ENCODE data around the gene GPSM1. TPM values are rescaled to one million over a fixed set of nuclear protein-coding genes. Genes with fewer than 3 reads are reported as not detected.

The GPSM1 gene
- total RNA-seq, 1 donor from 2014 or later: 69.0 TPM

DNA sequence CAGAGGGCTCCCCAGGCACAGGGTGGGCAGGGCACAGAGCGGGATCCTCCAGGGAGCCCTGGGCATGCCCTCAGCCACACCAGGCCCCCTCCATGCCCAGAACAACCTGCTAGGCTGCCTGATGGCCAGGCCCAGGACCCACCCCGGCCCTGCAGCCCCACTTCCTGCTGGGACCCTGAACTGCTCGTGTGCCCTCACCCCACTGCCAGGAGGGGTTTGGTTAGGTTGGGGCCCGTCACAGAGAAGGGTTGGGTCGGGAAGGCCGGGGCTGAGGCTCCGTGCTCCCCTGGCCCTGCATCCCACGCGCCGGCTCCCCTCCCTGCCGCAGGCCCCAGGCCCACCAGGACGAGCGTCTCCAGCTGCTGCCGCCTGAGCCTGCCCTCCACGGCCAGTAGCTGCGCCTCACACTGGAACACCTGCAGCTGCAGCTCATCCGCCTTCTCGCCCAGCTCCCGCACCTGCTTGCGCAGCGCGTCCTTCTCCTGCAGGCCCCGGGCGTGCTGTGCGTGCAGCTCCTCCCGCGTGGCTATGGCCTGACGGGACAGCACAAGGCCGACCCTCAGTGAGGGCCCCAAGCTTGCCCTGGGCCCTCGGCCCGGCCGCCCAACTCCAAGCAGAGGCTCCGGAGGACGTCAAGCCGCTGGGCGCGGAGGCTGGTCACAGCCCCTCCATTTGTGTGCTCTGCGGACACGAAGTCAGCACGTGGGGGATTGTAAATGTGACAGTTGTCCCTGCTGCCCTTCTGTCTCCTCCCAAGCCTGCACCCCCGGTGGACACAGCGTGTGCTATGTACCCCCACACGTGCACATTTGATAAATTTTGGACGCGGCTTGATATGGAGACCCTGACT lies 40.2 kb downstream of the GPSM1 start:
- no peak for DNase-seq
- no peaks in the 10 kb centered on the region for H3K27me3 ChIP-seq (ENCODE audit: low read depth)
- no peaks in the 10 kb centered on the region for H3K36me3 ChIP-seq
- H3K4me3 ChIP-seq: no peak overlapping the region
- H3K27ac ChIP-seq (replicated peaks): no peak overlapping the region
- no peaks in the 10 kb centered on the region for H3K9me3 ChIP-seq (replicated peaks)
- intact Hi-C loops (cut with micrococcal nuclease): no loop called here
- TF ChIP-seq, protein P1, sequence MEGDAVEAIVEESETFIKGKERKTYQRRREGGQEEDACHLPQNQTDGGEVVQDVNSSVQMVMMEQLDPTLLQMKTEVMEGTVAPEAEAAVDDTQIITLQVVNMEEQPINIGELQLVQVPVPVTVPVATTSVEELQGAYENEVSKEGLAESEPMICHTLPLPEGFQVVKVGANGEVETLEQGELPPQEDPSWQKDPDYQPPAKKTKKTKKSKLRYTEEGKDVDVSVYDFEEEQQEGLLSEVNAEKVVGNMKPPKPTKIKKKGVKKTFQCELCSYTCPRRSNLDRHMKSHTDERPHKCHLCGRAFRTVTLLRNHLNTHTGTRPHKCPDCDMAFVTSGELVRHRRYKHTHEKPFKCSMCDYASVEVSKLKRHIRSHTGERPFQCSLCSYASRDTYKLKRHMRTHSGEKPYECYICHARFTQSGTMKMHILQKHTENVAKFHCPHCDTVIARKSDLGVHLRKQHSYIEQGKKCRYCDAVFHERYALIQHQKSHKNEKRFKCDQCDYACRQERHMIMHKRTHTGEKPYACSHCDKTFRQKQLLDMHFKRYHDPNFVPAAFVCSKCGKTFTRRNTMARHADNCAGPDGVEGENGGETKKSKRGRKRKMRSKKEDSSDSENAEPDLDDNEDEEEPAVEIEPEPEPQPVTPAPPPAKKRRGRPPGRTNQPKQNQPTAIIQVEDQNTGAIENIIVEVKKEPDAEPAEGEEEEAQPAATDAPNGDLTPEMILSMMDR (IDR thresholded peaks at IDR 0.05; ENCODE audit: borderline replicate concordance): no peak
- H3K4me1 ChIP-seq: peaks cover 12% of the 10 kb centered on the region

DNA sequence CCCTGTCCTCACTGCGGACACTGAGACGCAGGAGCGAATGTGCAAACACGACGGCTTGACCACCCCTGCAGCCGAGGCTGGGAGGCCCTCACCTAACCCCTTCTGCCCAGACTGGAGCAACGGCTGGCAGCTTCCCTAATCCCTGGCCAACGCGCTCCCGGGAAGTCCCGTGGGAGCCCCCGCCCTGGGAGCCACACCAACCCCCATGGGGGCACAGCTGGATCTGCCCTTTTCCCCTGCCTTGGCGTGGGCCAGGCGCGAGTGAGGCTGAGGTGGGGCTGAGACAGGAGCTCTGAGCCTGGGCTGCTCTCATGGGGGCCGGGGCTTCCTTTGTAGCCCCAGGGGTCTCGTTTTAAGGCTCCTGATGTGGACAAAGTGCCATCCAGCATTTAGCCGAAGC lies 40.9 kb downstream of the GPSM1 start:
- intact Hi-C loops (cut with micrococcal nuclease): no loop called here
- no peak for DNase-seq
- Histone ChIP-seq H3K9me3 (replicated peaks) (no peaks in the 10 kb centered on the region), H3K4me3 (no peak overlapping the region), H3K4me1 (peaks cover 7% of the 10 kb centered on the region), H3K36me3 (no peaks in the 10 kb centered on the region), H3K27ac (replicated peaks) (no peak overlapping the region), H3K27me3 (ENCODE audit: low read depth) (no peaks in the 10 kb centered on the region)
- TF ChIP-seq, protein P1 (IDR thresholded peaks at IDR 0.05; ENCODE audit: borderline replicate concordance): no peak

DNA sequence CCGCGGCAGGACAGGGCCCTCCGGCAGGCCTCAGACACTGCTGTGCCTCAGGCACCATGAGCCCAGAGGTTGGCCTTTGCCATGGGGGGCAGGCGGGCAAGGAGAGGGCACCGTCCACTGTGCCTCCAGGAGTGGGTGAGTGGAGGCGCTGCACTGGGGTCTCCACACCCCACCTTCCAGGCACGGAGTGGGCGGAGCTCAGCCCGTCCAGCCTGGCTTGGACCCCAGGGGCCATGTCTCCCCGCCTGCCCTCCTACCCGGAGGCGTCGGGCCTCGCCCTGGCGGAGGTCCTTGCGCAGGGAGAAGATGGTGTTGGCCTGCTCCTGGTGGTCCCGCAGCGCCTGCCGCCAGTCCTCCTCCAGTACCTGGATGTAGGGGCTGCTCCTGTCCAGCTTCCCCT lies 42.7 kb downstream of the GPSM1 start:
- H3K27me3 ChIP-seq (ENCODE audit: low read depth): no peaks in the 10 kb centered on the region
- no peaks in the 10 kb centered on the region for H3K36me3 ChIP-seq
- no peak for DNase-seq
- no peak overlapping the region for H3K27ac ChIP-seq (replicated peaks)
- TF ChIP-seq, protein P1 (IDR thresholded peaks at IDR 0.05; ENCODE audit: borderline replicate concordance): no peak
- intact Hi-C loops (cut with micrococcal nuclease): no loop called here
- H3K4me3 ChIP-seq: no peak overlapping the region
- H3K9me3 ChIP-seq (replicated peaks): no peaks in the 10 kb centered on the region
- no peaks in the 10 kb centered on the region for H3K4me1 ChIP-seq

DNA sequence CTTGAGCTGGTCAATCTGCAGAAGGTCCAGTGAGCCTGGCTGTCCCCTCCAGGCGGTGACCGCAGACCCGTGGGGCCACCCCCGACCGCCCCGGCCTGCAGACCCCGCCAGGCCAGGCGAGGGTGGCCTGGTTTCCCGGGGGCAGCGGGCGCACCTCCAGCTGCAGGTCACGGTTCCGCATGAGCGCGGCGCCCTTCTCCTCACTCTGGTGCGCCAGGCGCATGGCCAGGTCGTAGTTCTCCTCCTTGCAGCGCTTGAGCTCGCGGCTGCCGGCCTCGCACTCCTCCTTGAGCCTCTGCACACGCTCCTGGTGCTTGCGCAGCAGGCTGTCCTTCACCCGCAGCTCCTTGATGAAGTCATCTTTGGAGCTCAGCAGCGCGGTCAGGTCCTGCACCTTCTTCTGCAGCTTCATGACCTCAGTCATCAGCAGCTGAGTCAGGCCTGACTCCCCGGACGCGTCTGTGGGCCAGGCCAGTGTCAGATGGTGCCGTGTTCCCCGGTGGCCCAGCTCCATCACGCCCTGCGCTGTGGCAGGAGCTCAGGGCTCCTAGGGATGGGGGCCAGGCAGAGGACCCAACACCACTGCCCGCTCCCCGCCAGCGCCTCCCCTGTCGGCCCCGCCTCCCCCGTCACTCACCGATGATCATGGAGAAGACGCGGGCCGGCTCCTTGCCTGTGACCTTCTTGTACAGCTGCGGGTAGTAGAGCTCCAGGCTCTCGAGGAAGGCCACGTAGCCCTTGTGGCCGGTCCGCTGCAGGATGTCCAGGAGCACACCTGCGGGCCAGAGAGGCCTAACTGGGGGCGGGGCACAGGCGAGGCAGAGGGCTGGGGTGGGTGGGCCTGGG lies 43.6 kb downstream of the GPSM1 start:
- no peaks in the 10 kb centered on the region for H3K9me3 ChIP-seq (replicated peaks)
- no peak overlapping the region for H3K27ac ChIP-seq (replicated peaks)
- intact Hi-C loops (cut with micrococcal nuclease): no loop called here
- no peaks in the 10 kb centered on the region for H3K4me1 ChIP-seq
- DNase-seq: no peak
- no peaks in the 10 kb centered on the region for H3K27me3 ChIP-seq (ENCODE audit: low read depth)
- H3K4me3 ChIP-seq: no peak overlapping the region
- TF ChIP-seq, protein P1 (IDR thresholded peaks at IDR 0.05; ENCODE audit: borderline replicate concordance): no peak
- H3K36me3 ChIP-seq: no peaks in the 10 kb centered on the region

DNA sequence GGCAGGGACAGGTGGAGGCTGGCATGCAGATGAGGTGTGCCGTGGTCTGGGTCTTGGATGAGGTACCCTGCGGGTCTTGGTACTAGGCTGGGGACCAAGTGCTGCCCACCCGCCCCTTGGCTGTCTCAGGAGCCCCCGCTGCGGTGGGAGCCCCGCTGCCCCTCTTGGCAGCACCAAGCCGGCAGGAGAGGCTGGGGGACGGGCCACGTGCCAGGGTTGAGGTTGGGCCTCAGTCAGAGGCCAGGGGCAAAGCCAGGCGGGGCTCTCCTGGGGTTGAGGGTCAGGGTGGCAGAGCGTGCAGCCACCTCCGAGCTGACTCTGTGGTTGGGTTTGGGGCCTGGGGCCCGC lies 44.2 kb downstream of the GPSM1 start:
- Histone ChIP-seq H3K4me1 (no peaks in the 10 kb centered on the region), H3K9me3 (replicated peaks) (no peaks in the 10 kb centered on the region), H3K4me3 (no peak overlapping the region), H3K27me3 (ENCODE audit: low read depth) (no peaks in the 10 kb centered on the region), H3K36me3 (no peaks in the 10 kb centered on the region), H3K27ac (replicated peaks) (no peak overlapping the region)
- intact Hi-C loops (cut with micrococcal nuclease): no loop called here
- no peak for DNase-seq
- TF ChIP-seq, protein P1 (IDR thresholded peaks at IDR 0.05; ENCODE audit: borderline replicate concordance): no peak

Measured in left ventricle myocardium inferior (tissue), 1 donor.